GM08714 (cell line): Measurements from ENCODE around the gene DMRT1.

Source experiments
- H3K4me3 ChIP-seq: fragments of 200-500 bp; sonication (Bioruptor generic); 2 replicates; pipeline ENCODE4 v1.5.1; 2014; ENCODE audit warnings: mild to moderate bottlenecking, low read length, inconsistent platforms
- ZNF274 ChIP-seq: IDR thresholded peaks from 2 replicates; pipeline ENCODE4 v1.6.1; 2012; ENCODE audit warnings: mild to moderate bottlenecking, low read depth, low read length

Gene DMRT1

GRCh38 chr9:1002678-1003077 lies 161.2 kb downstream of the DMRT1 start:
- H3K4me3 ChIP-seq = no peak overlapping the region
- no peak for TF ChIP-seq ZNF274

GRCh38 chr9:1005043-1005667 lies 163.7 kb downstream of the DMRT1 start:
- no peak for TF ChIP-seq ZNF274
- H3K4me3 ChIP-seq = no peak overlapping the region

- TF ChIP-seq ZNF274 = no peak
- H3K4me3 ChIP-seq = no peak overlapping the region
Measured at GRCh38 chr9:1007312-1007711, 165.8 kb downstream of the DMRT1 start.

- no peak overlapping the region for H3K4me3 ChIP-seq
- no peak for TF ChIP-seq ZNF274
Measured at GRCh38 chr9:1008216-1008615, 166.7 kb downstream of the DMRT1 start.

GRCh38 chr9:1009101-1009707 lies 167.7 kb downstream of the DMRT1 start:
- no peak overlapping the region for H3K4me3 ChIP-seq
- TF ChIP-seq ZNF274 = no peak

- no peak overlapping the region for H3K4me3 ChIP-seq
- TF ChIP-seq ZNF274 = no peak
Measured at GRCh38 chr9:1013021-1013420, 171.5 kb downstream of the DMRT1 start.

GRCh38 chr9:1014225-1014624 lies 172.7 kb downstream of the DMRT1 start:
- no peak for TF ChIP-seq ZNF274
- H3K4me3 ChIP-seq = no peak overlapping the region

GRCh38 chr9:1014640-1015039 lies 173.1 kb downstream of the DMRT1 start:
- TF ChIP-seq ZNF274 = no peak
- H3K4me3 ChIP-seq = no peak overlapping the region

- H3K4me3 ChIP-seq = no peak overlapping the region
- TF ChIP-seq ZNF274 = no peak
Measured at GRCh38 chr9:1018121-1018520, 176.6 kb downstream of the DMRT1 start.
